IMR-90 (cell line): ENCODE measurements around the gene RPL4. TPM values are rescaled to one million over a fixed set of nuclear protein-coding genes. Genes with fewer than 3 reads are reported as not detected.

Source experiments
- ATAC-seq: fragments of 200-7000 bp; cut with Tn5 transposase; 2 replicates; pipeline ENCODE4 v1.9.1; 2020; ENCODE audit warnings: low read depth, mild to moderate bottlenecking, moderate library complexity
- BruUV-seq: library from RNA; stranded (reverse); fragments of 400-500 nt; replicated peaks from 2 replicates; lab custom pipeline; 2021; lab: Mats Ljungman, UMichigan
- CTCF ChIA-PET: fragments of 300-600 bp; formaldehyde crosslinking; extraction: SDS; loops from one replicate; lab custom pipeline; 2021; ENCODE audit warnings: antibody characterized with exemption; lab: Yijun Ruan, JAX
- POLR2A ChIA-PET: fragments of 300-600 bp; sonication (Branson Sonifier 250); formaldehyde crosslinking; loops from one replicate; lab custom pipeline; 2022; ENCODE audit warnings: antibody characterized with exemption; ENCODE audit not compliant: unreplicated experiment; lab: Charles Lee
- DNase-seq: peaks from one replicate; pipeline ENCODE4 v3.0.0; 2013
- H2AFZ ChIP-seq: replicated peaks from 2 replicates; pipeline ENCODE3; 2013; ENCODE audit warnings: low read length, mild to moderate bottlenecking; ENCODE audit not compliant: poor library complexity
- H2AK5ac ChIP-seq: 2 replicates; pipeline ENCODE4 v1.6.1; 2013; ENCODE audit warnings: low read depth, low read length, inconsistent platforms
- H2AK9ac ChIP-seq: replicated peaks from 2 replicates; pipeline ENCODE3; 2013; ENCODE audit warnings: mild to moderate bottlenecking, low read depth, low read length, moderate library complexity; ENCODE audit not compliant: poor library complexity
- H2BK120ac ChIP-seq: 2 replicates; pipeline ENCODE4 v1.6.1; 2013; ENCODE audit warnings: low read depth, low read length, inconsistent platforms
- H2BK15ac ChIP-seq: 3 replicates; pipeline ENCODE4 v1.6.1; 2013; ENCODE audit warnings: low read depth, low read length, inconsistent platforms
- H2BK20ac ChIP-seq: 2 replicates; pipeline ENCODE4 v1.6.1; 2013; ENCODE audit warnings: low read depth, mild to moderate bottlenecking, inconsistent platforms, low read length, moderate library complexity
- H2BK5ac ChIP-seq: 2 replicates; pipeline ENCODE4 v1.6.1; 2013; ENCODE audit warnings: mild to moderate bottlenecking, low read depth, low read length, inconsistent platforms; ENCODE audit not compliant: poor library complexity, severe bottlenecking
- H3K14ac ChIP-seq: replicated peaks from 2 replicates; pipeline ENCODE4 v1.6.1; 2013; ENCODE audit warnings: low read depth, low read length, inconsistent platforms
- H3K18ac ChIP-seq: 2 replicates; pipeline ENCODE4 v1.6.1; 2013; ENCODE audit warnings: low read depth, low read length, control low read depth
- H3K23ac ChIP-seq: 2 replicates; pipeline ENCODE4 v1.6.1; 2013; ENCODE audit warnings: low read depth, low read length, inconsistent platforms
- H3K27ac ChIP-seq: 2 replicates; pipeline ENCODE4 v1.5.1; 2013; ENCODE audit warnings: mild to moderate bottlenecking, control low read depth, low read length; ENCODE audit not compliant: insufficient read depth
- H3K27me3 ChIP-seq: 2 replicates; pipeline ENCODE4 v1.6.1; 2013; ENCODE audit warnings: low read length; ENCODE audit not compliant: control insufficient read depth, insufficient read depth
- H3K36me3 ChIP-seq: 2 replicates; pipeline ENCODE4 v1.6.1; 2013; ENCODE audit warnings: low read length, mixed read lengths; ENCODE audit not compliant: control insufficient read depth, insufficient read depth
- H3K4ac ChIP-seq: 2 replicates; pipeline ENCODE4 v1.6.1; 2013; ENCODE audit warnings: low read depth, low read length, inconsistent platforms
- H3K4me1 ChIP-seq: 2 replicates; pipeline ENCODE4 v1.6.1; 2013; ENCODE audit warnings: low read length, mixed read lengths; ENCODE audit not compliant: control insufficient read depth, insufficient read depth
- H3K4me2 ChIP-seq: 2 replicates; pipeline ENCODE4 v1.6.1; 2013; ENCODE audit warnings: low read depth, mild to moderate bottlenecking, control low read depth, low read length, moderate library complexity
- H3K4me3 ChIP-seq: 2 replicates; pipeline ENCODE4 v1.5.1; 2013; ENCODE audit warnings: low read depth, mild to moderate bottlenecking, control low read depth, low read length, moderate library complexity; ENCODE audit not compliant: insufficient read depth
- H3K56ac ChIP-seq: 2 replicates; pipeline ENCODE4 v1.6.1; 2013; ENCODE audit warnings: low read length, inconsistent platforms; ENCODE audit not compliant: insufficient read depth; ENCODE audit errors: extremely low read depth
- H3K79me1 ChIP-seq, 2 experiments: 2 replicates each; pipeline ENCODE4 v1.6.1; 2013; ENCODE audit warnings: low read length in 2 of 2, inconsistent platforms in 1 of 2, low read depth in 1 of 2
- H3K9ac ChIP-seq: 2 replicates; pipeline ENCODE4 v1.6.1; 2013; ENCODE audit warnings: low read depth, low read length, control low read depth
- H3K9me1 ChIP-seq: 2 replicates; pipeline ENCODE4 v1.6.1; 2013; ENCODE audit warnings: low read length, inconsistent platforms; ENCODE audit not compliant: insufficient read depth
- H3K9me3 ChIP-seq: 2 replicates; pipeline ENCODE4 v1.6.1; 2013; ENCODE audit warnings: low read length; ENCODE audit not compliant: control insufficient read depth, insufficient read depth
- H4K20me1 ChIP-seq: 2 replicates; pipeline ENCODE4 v1.6.1; 2013; ENCODE audit warnings: low read length, inconsistent platforms; ENCODE audit not compliant: insufficient read depth
- H4K5ac ChIP-seq: 2 replicates; pipeline ENCODE4 v1.6.1; 2013; ENCODE audit warnings: mild to moderate bottlenecking, low read depth, low read length, control low read depth
- H4K8ac ChIP-seq, 2 experiments: 2 replicates each; pipeline ENCODE4 v1.6.1; 2013; ENCODE audit warnings: low read depth in 2 of 2, low read length in 2 of 2, control low read depth in 1 of 2, inconsistent platforms in 1 of 2
- H4K91ac ChIP-seq: 2 replicates; pipeline ENCODE4 v1.6.1; 2013; ENCODE audit warnings: low read depth, low read length, inconsistent platforms; ENCODE audit not compliant: insufficient read depth
- BHLHE40 ChIP-seq: fragments of 150-350 bp; IDR thresholded peaks from 2 replicates; pipeline ENCODE4 v1.6.1; 2016; ENCODE audit warnings: mild to moderate bottlenecking, low read depth, low read length
- CHD1 ChIP-seq: IDR thresholded peaks from 2 replicates; pipeline ENCODE4 v1.6.1; 2012; ENCODE audit warnings: low read depth, low read length, improper control_type of control experiment
- FOS ChIP-seq: fragments of 150-350 bp; IDR thresholded peaks from 2 replicates; pipeline ENCODE4 v1.6.1; 2016; ENCODE audit warnings: low read depth, low read length
- MAFK ChIP-seq: IDR thresholded peaks from 2 replicates; pipeline ENCODE4 v1.6.1; 2012; ENCODE audit warnings: low read depth, low read length, improper control_type of control experiment
- MXI1 ChIP-seq: IDR thresholded peaks from 2 replicates; pipeline ENCODE4 v1.6.1; 2012; ENCODE audit warnings: low read depth, mild to moderate bottlenecking, low read length, moderate library complexity, borderline replicate concordance
- NFE2L2 ChIP-seq: fragments of 150-350 bp; IDR thresholded peaks from 2 replicates; pipeline ENCODE4 v1.6.1; 2016; ENCODE audit warnings: low read depth, mild to moderate bottlenecking, low read length
- RAD21 ChIP-seq: IDR thresholded peaks from 2 replicates; pipeline ENCODE4 v1.6.1; 2012; ENCODE audit warnings: low read length, improper control_type of control experiment
- RCOR1 ChIP-seq: IDR thresholded peaks from 2 replicates; pipeline ENCODE4 v1.6.1; 2012; ENCODE audit warnings: mild to moderate bottlenecking, low read length, improper control_type of control experiment; ENCODE audit not compliant: insufficient replicate concordance
- SMC3 ChIP-seq: fragments of 150-350 bp; IDR thresholded peaks from 2 replicates; pipeline ENCODE4 v1.6.1; 2016; ENCODE audit warnings: low read depth, mild to moderate bottlenecking, antibody characterized with exemption, low read length, moderate library complexity
- USF2 ChIP-seq: fragments of 150-350 bp; IDR thresholded peaks from 2 replicates; pipeline ENCODE4 v1.6.1; 2017; ENCODE audit warnings: mild to moderate bottlenecking, antibody characterized with exemption, low read length, low read depth
- WGBS, 2 experiments: methylation state at CpG; one replicate each; pipeline versions ENCODE4 v1.1.5 to v1.1.7; 2013; ENCODE audit warnings: missing lambda C conversion rate in 2 of 2; ENCODE audit not compliant: insufficient read length in 1 of 2; ENCODE audit errors: extremely low coverage in 2 of 2; 5-methylcytosine and 5-hydroxymethylcytosine counted together
- dilution Hi-C: fragments of 300-500 bp; cut with HindIII; formaldehyde crosslinking; loops from one replicate; pipeline ENCODE4 v1.14.3; 2018; ENCODE audit warnings: low sequenced_read_pairs; ENCODE audit not compliant: unreplicated experiment
- in situ Hi-C: fragments of 300-500 bp; cut with MboI; formaldehyde crosslinking; loops from 3 replicates; pipeline ENCODE4 v1.14.3; 2019; ENCODE audit warnings: low sequenced_read_pairs, inconsistent platforms, mixed read lengths
- intact Hi-C: fragments of 100-400 bp; cut with micrococcal nuclease; formaldehyde crosslinking; loops from 2 replicates; pipeline ENCODE4 v1.10.0; 2022
- polyA plus RNA-seq, 3 experiments: library from polyadenylated mRNA; depleted of rRNA; stranded (reverse); fragments of >200 nt; gene quantifications; 2 replicates each; pipeline ENCODE4 v1.2.3, GENCODE V29; 2012; ENCODE audit warnings: low replicate concordance in 1 of 3
- total RNA-seq: library from RNA; depleted of rRNA; stranded (reverse); fragments of >200 nt; gene quantifications from 2 replicates; pipeline ENCODE4 v1.2.3, GENCODE V29; 2012
- TF ChIP-seq, protein P1 (sequence below): conservative IDR thresholded peaks from 2 replicates; pipeline ENCODE4 v1.5.1; 2012; ENCODE audit warnings: mild to moderate bottlenecking, low read depth, low read length, improper control_type of control experiment

Gene RPL4
- total and polyA plus RNA-seq, 2 of the 4 experiments (the other 2 are of a cell fraction): 4,083 to 13,244 TPM

DNA sequence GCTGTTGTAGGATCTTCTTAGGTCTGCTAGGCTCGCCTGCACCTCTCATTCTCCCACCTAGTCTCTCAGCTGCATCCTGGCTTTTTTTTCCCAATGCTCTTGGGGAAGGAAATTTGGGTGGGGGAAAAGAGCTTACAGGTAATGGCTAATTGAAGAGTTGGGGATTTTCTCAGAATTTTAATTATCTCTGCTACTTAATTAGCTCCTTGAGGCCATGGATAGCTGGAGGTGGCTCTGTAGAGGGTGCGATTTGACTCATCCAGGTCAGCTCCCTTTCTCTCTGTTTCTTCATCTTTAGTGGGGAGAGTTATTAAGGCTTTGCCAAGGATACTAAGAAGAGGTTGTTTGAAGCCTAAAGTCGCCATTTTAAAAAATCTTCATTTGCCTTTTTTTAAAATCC is 29.7 kb downstream of the RPL4 start:
- ATAC-seq (no peak), DNase-seq (no peak)
- TF ChIP-seq BHLHE40: no peak
- TF ChIP-seq RCOR1: no peak
- TF ChIP-seq FOS: no peak
- TF ChIP-seq, protein P1, sequence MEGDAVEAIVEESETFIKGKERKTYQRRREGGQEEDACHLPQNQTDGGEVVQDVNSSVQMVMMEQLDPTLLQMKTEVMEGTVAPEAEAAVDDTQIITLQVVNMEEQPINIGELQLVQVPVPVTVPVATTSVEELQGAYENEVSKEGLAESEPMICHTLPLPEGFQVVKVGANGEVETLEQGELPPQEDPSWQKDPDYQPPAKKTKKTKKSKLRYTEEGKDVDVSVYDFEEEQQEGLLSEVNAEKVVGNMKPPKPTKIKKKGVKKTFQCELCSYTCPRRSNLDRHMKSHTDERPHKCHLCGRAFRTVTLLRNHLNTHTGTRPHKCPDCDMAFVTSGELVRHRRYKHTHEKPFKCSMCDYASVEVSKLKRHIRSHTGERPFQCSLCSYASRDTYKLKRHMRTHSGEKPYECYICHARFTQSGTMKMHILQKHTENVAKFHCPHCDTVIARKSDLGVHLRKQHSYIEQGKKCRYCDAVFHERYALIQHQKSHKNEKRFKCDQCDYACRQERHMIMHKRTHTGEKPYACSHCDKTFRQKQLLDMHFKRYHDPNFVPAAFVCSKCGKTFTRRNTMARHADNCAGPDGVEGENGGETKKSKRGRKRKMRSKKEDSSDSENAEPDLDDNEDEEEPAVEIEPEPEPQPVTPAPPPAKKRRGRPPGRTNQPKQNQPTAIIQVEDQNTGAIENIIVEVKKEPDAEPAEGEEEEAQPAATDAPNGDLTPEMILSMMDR: no peak
- TF ChIP-seq RAD21: no peak
- no peak for TF ChIP-seq SMC3
- TF ChIP-seq MAFK: no peak
- TF ChIP-seq USF2: no peak
- no peak for TF ChIP-seq NFE2L2
- TF ChIP-seq CHD1: no peak
- TF ChIP-seq MXI1: no peak
- Histone ChIP-seq H3K4me2 (no peak overlapping the region), H2AK5ac (no peak overlapping the region), H2BK15ac (no peak overlapping the region), H3K14ac (no peak overlapping the region), H3K18ac (no peak overlapping the region), H3K79me1 (peaks cover 25 to 51% of the 10 kb centered on the region in 2 experiments), H3K36me3 (peaks cover 1% of the 10 kb centered on the region; the same call in 1 of the 2 replicates), H4K20me1 (peaks cover 4% of the 10 kb centered on the region), H4K8ac (no peak overlapping the region), H4K5ac (no peak overlapping the region), H3K9ac (no peak overlapping the region), H3K56ac (no peak overlapping the region), H3K27ac (no peak overlapping the region), H3K4me1 (peaks cover 9% of the 10 kb centered on the region), H4K91ac (no peak overlapping the region), H3K23ac (no peak overlapping the region), H2BK20ac (no peak overlapping the region), H2BK5ac (no peak overlapping the region), H3K27me3 (no peaks in the 10 kb centered on the region), H3K9me3 (no peaks in the 10 kb centered on the region), H3K4me3 (no peak overlapping the region), H2AK9ac (no peak overlapping the region), H3K9me1 (peaks cover 7% of the 10 kb centered on the region; the same call in 1 of the 2 replicates), H2AFZ (no peak overlapping the region), H2BK120ac (no peak overlapping the region), H3K4ac (no peak overlapping the region)
- ChIA-PET POLR2A (no interaction called here), CTCF (interaction anchor here (0.6 to 0.8 kb wide), 3 partner anchors 31 to 251 kb away, joined by 3 to 5 read pairs (median 4); no protein-coding TSS in a partner anchor)
- no TSS peak for BruUV-seq
- intact Hi-C loops: no loop called here
- no CpG with 5 or more reads among the region's 3 CpGs for WGBS, 2 experiments
- in situ Hi-C loops: loop anchor here (25.0 kb wide), 1 partner anchor 563 kb away; no protein-coding TSS in a partner anchor
- dilution Hi-C loops: no loop called here
